ENCODE data around the gene NADSYN1.

Gene NADSYN1

GRCh38 chr11:71496421-71496820, 43.4 kb downstream of the NADSYN1 start:
- Histone ChIP-seq H3K4ac (ENCODE audit: low read depth in 1 of 2, low read length in 2 of 2) (no peak overlapping the region), H2AFZ (ENCODE audit: low read depth, low read length) (no peak overlapping the region), H3K27me3 (ENCODE audit: control insufficient read depth in 1 of 2, insufficient read depth in 1 of 2, low read length in 2 of 2) (no peaks in the 10 kb centered on the region), H2BK120ac (ENCODE audit: low read depth, low read length) (no peak overlapping the region), H3K9ac (ENCODE audit: low read length) (no peak overlapping the region), H2BK12ac (ENCODE audit: low read length in 2 of 2) (no peak overlapping the region), H3K4me2 (ENCODE audit: low read length, poor library complexity, severe bottlenecking) (no peak overlapping the region), H2BK15ac (ENCODE audit: low read depth, poor library complexity, severe bottlenecking) (no peak overlapping the region), H2BK5ac (ENCODE audit: low read depth, low read length, poor library complexity, severe bottlenecking) (no peak overlapping the region), H3K18ac (ENCODE audit: low read depth in 1 of 2, low read length in 2 of 2) (no peak overlapping the region), H3K4me1 (ENCODE audit: control insufficient read depth, insufficient read depth, low read depth, low read length) (peaks cover 3% of the 10 kb centered on the region), H3K79me1 (replicated peaks; ENCODE audit: low read length, poor library complexity, severe bottlenecking) (peaks cover 15% of the 10 kb centered on the region), H3K36me3 (ENCODE audit: control insufficient read depth in 1 of 2, insufficient read depth in 2 of 2, low read depth in 1 of 2, low read length in 2 of 2) (peaks cover 71 to 94% of the 10 kb centered on the region in 2 experiments), H2AK5ac (ENCODE audit: low read length, severe bottlenecking) (no peak overlapping the region), H3K4me3 (ENCODE audit: insufficient read depth in 1 of 2, low read depth in 1 of 2, low read length in 2 of 2) (no peak overlapping the region), H3K27ac (ENCODE audit: low read length, poor library complexity, severe bottlenecking) (no peak overlapping the region), H3K23ac (ENCODE audit: low read length in 2 of 2) (no peak overlapping the region), H3K9me3 (ENCODE audit: control insufficient read depth, low read length) (peaks cover 4% of the 10 kb centered on the region), H4K8ac (ENCODE audit: low read length) (no peak overlapping the region), H3K14ac (ENCODE audit: low read length in 2 of 2) (no peak overlapping the region), H4K91ac (ENCODE audit: low read length) (no peak overlapping the region)
- WGBS, result 97% methylated on average over 13 of the region's 13 CpGs
- no peak for DNase-seq

- Histone ChIP-seq H4K91ac (ENCODE audit: low read length) (no peak overlapping the region), H2BK120ac (ENCODE audit: low read depth, low read length) (no peak overlapping the region), H3K4me2 (ENCODE audit: low read length, poor library complexity, severe bottlenecking) (no peak overlapping the region), H3K36me3 (ENCODE audit: control insufficient read depth in 1 of 2, insufficient read depth in 2 of 2, low read depth in 1 of 2, low read length in 2 of 2) (peaks cover 75 to 83% of the 10 kb centered on the region in 2 experiments), H3K23ac (ENCODE audit: low read length in 2 of 2) (no peak overlapping the region), H3K4ac (ENCODE audit: low read depth in 1 of 2, low read length in 2 of 2) (no peak overlapping the region), H3K4me1 (ENCODE audit: control insufficient read depth, insufficient read depth, low read depth, low read length) (peaks cover 3% of the 10 kb centered on the region), H2AK5ac (ENCODE audit: low read length, severe bottlenecking) (no peak overlapping the region), H3K18ac (ENCODE audit: low read depth in 1 of 2, low read length in 2 of 2) (no peak overlapping the region), H2AFZ (ENCODE audit: low read depth, low read length) (no peak overlapping the region), H4K8ac (ENCODE audit: low read length) (no peak overlapping the region), H3K9ac (ENCODE audit: low read length) (no peak overlapping the region), H2BK5ac (ENCODE audit: low read depth, low read length, poor library complexity, severe bottlenecking) (no peak overlapping the region), H2BK15ac (ENCODE audit: low read depth, poor library complexity, severe bottlenecking) (no peak overlapping the region), H2BK12ac (ENCODE audit: low read length in 2 of 2) (no peak overlapping the region), H3K27me3 (ENCODE audit: control insufficient read depth in 1 of 2, insufficient read depth in 1 of 2, low read length in 2 of 2) (no peaks in the 10 kb centered on the region), H3K27ac (ENCODE audit: low read length, poor library complexity, severe bottlenecking) (no peak overlapping the region), H3K4me3 (ENCODE audit: insufficient read depth in 1 of 2, low read depth in 1 of 2, low read length in 2 of 2) (no peak overlapping the region), H3K9me3 (ENCODE audit: control insufficient read depth, low read length) (peaks cover 4% of the 10 kb centered on the region), H3K79me1 (replicated peaks; ENCODE audit: low read length, poor library complexity, severe bottlenecking) (peaks cover 17% of the 10 kb centered on the region), H3K14ac (ENCODE audit: low read length in 2 of 2) (no peak overlapping the region)
- no peak for DNase-seq
- WGBS, result 98% methylated on average over 19 of the region's 19 CpGs
These were observed 45.1 kb downstream of the NADSYN1 start for GRCh38 chr11:71498091-71498490.

GRCh38 chr11:71499125-71499524, 46.1 kb downstream of the NADSYN1 start:
- peaks cover 79 to 86% of the 10 kb centered on the region in 2 experiments for H3K36me3 ChIP-seq (ENCODE audit: control insufficient read depth in 1 of 2, insufficient read depth in 2 of 2, low read depth in 1 of 2, low read length in 2 of 2)
- H3K79me1 ChIP-seq (replicated peaks; ENCODE audit: low read length, poor library complexity, severe bottlenecking), result peaks cover 16% of the 10 kb centered on the region
- H3K9me3 ChIP-seq (ENCODE audit: control insufficient read depth, low read length), result peaks cover 4% of the 10 kb centered on the region
- H3K23ac ChIP-seq (ENCODE audit: low read length in 2 of 2), result no peak overlapping the region
- DNase-seq, result peak; percentile 45
- 74% methylated on average over 10 of the region's 13 CpGs for WGBS
- peaks cover 3% of the 10 kb centered on the region for H3K4me1 ChIP-seq (ENCODE audit: control insufficient read depth, insufficient read depth, low read depth, low read length)
- no peak overlapping the region for H2BK12ac ChIP-seq (ENCODE audit: low read length in 2 of 2)
- no peak overlapping the region for H3K9ac ChIP-seq (ENCODE audit: low read length)
- no peak overlapping the region for H3K27ac ChIP-seq (ENCODE audit: low read length, poor library complexity, severe bottlenecking)
- no peak overlapping the region for H3K14ac ChIP-seq (ENCODE audit: low read length in 2 of 2)
- H4K91ac ChIP-seq (ENCODE audit: low read length), result no peak overlapping the region
- H2BK15ac ChIP-seq (ENCODE audit: low read depth, poor library complexity, severe bottlenecking), result no peak overlapping the region
- H2AK5ac ChIP-seq (ENCODE audit: low read length, severe bottlenecking), result no peak overlapping the region
- H4K8ac ChIP-seq (ENCODE audit: low read length), result no peak overlapping the region
- H3K18ac ChIP-seq (ENCODE audit: low read depth in 1 of 2, low read length in 2 of 2), result no peak overlapping the region
- no peak overlapping the region for H3K4me3 ChIP-seq (ENCODE audit: insufficient read depth in 1 of 2, low read depth in 1 of 2, low read length in 2 of 2)
- no peak overlapping the region for H2AFZ ChIP-seq (ENCODE audit: low read depth, low read length)
- H3K4me2 ChIP-seq (ENCODE audit: low read length, poor library complexity, severe bottlenecking), result no peak overlapping the region
- no peak overlapping the region for H2BK5ac ChIP-seq (ENCODE audit: low read depth, low read length, poor library complexity, severe bottlenecking)
- no peak overlapping the region for H3K4ac ChIP-seq (ENCODE audit: low read depth in 1 of 2, low read length in 2 of 2)
- no peaks in the 10 kb centered on the region for H3K27me3 ChIP-seq (ENCODE audit: control insufficient read depth in 1 of 2, insufficient read depth in 1 of 2, low read length in 2 of 2)
- no peak overlapping the region for H2BK120ac ChIP-seq (ENCODE audit: low read depth, low read length)

GRCh38 chr11:71499546-71499945, 46.5 kb downstream of the NADSYN1 start:
- Histone ChIP-seq H4K8ac (ENCODE audit: low read length) (no peak overlapping the region), H3K9ac (ENCODE audit: low read length) (no peak overlapping the region), H3K36me3 (ENCODE audit: control insufficient read depth in 1 of 2, insufficient read depth in 2 of 2, low read depth in 1 of 2, low read length in 2 of 2) (peaks cover 81 to 87% of the 10 kb centered on the region in 2 experiments), H3K27me3 (ENCODE audit: control insufficient read depth in 1 of 2, insufficient read depth in 1 of 2, low read length in 2 of 2) (no peaks in the 10 kb centered on the region), H3K4me2 (ENCODE audit: low read length, poor library complexity, severe bottlenecking) (no peak overlapping the region), H2BK15ac (ENCODE audit: low read depth, poor library complexity, severe bottlenecking) (no peak overlapping the region), H3K4me3 (ENCODE audit: insufficient read depth in 1 of 2, low read depth in 1 of 2, low read length in 2 of 2) (no peak overlapping the region), H3K79me1 (replicated peaks; ENCODE audit: low read length, poor library complexity, severe bottlenecking) (peaks cover 16% of the 10 kb centered on the region), H4K91ac (ENCODE audit: low read length) (no peak overlapping the region), H2BK5ac (ENCODE audit: low read depth, low read length, poor library complexity, severe bottlenecking) (no peak overlapping the region), H2BK12ac (ENCODE audit: low read length in 2 of 2) (no peak overlapping the region), H3K4me1 (ENCODE audit: control insufficient read depth, insufficient read depth, low read depth, low read length) (peaks cover 5% of the 10 kb centered on the region), H3K14ac (ENCODE audit: low read length in 2 of 2) (no peak overlapping the region), H3K23ac (ENCODE audit: low read length in 2 of 2) (no peak overlapping the region), H3K4ac (ENCODE audit: low read depth in 1 of 2, low read length in 2 of 2) (no peak overlapping the region), H3K27ac (ENCODE audit: low read length, poor library complexity, severe bottlenecking) (no peak overlapping the region), H3K9me3 (ENCODE audit: control insufficient read depth, low read length) (peaks cover 4% of the 10 kb centered on the region), H3K18ac (ENCODE audit: low read depth in 1 of 2, low read length in 2 of 2) (no peak overlapping the region), H2AFZ (ENCODE audit: low read depth, low read length) (no peak overlapping the region), H2BK120ac (ENCODE audit: low read depth, low read length) (no peak overlapping the region), H2AK5ac (ENCODE audit: low read length, severe bottlenecking) (no peak overlapping the region)
- peak; percentile 7 for DNase-seq
- WGBS, result 71% methylated on average over 6 of the region's 6 CpGs
